LHCN-M2 (cell line): ENCODE results near the gene MRGPRX3. TPM values are rescaled to one million over a fixed set of nuclear protein-coding genes. Genes with fewer than 3 reads are reported as not detected.
A peak's percentile ranks its signal among the peaks of the same experiment; 100 is the strongest.

Experiments
- DNase-seq: peaks from one replicate; pipeline ENCODE4 v3.0.0-alpha.2; 2012; ENCODE audit warnings: low read depth
- total RNA-seq: library from RNA; depleted of rRNA; stranded (reverse); fragments of >200 nt; gene quantifications from 2 replicates; pipeline ENCODE4 v1.2.3, GENCODE V29; 2014; rRNA removed

The MRGPRX3 gene
- total RNA-seq, 1 experiment from 2014 or later: not detected

- DNase-seq: no peak
These were observed 36.0 kb downstream of the MRGPRX3 start for GRCh38 chr11:18168372-18168771.

GRCh38 chr11:18171377-18172000 is 39.1 kb downstream of the MRGPRX3 start:
- peak; percentile 8 for DNase-seq

- no peak for DNase-seq
These were observed 40.3 kb downstream of the MRGPRX3 start, which contains the start of gene MRGPRX4 for GRCh38 chr11:18172666-18173065. TSS of gene MRGPRX4 (plus strand) at chr11:18172837. CDS start at chr11:18173257, 420 bp downstream.

GRCh38 chr11:18173225-18173866 is 41.0 kb downstream of the MRGPRX3 start:
- no peak for DNase-seq

Other genes starting within 250 kb of the MRGPRX3 start
- 11.4 and 15.3 TPM in 2 replicates for gene SERGEF, start 119.5 kb upstream of the MRGPRX3 start, total RNA-seq
- gene TPH1, start 86.3 kb upstream of the MRGPRX3 start, total RNA-seq: 0.13 TPM in 1 of 2 replicates, not detected in the other
- gene SAAL1, start 26.5 kb upstream of the MRGPRX3 start, total RNA-seq: 23.8 and 28.8 TPM in 2 replicates
- gene MRGPRX4, start 40.3 kb downstream of the MRGPRX3 start, total RNA-seq: not detected in 2 replicates
- not detected in 2 replicates for gene SAA4, start 104.2 kb downstream of the MRGPRX3 start, total RNA-seq
- not detected in 2 replicates for gene SAA2, start 116.1 kb downstream of the MRGPRX3 start, total RNA-seq
- gene SAA1, start 133.7 kb downstream of the MRGPRX3 start, total RNA-seq: 1.7 and 1.9 TPM in 2 replicates
- 29.0 and 34.6 TPM in 2 replicates for gene HPS5, start 189.6 kb downstream of the MRGPRX3 start, total RNA-seq
- gene GTF2H1, start 190.0 kb downstream of the MRGPRX3 start, total RNA-seq: 74.3 and 74.6 TPM in 2 replicates